Measurements from ENCODE around the gene PTCH1. TPM values are rescaled to one million over a fixed set of nuclear protein-coding genes. Genes with fewer than 3 reads are reported as not detected.

PTCH1 gene
- total RNA-seq, 4 donors from 2014 or later: 4.2 to 6.9 (median 5.2) TPM

- ATAC-seq: no peak
- no peaks in the 10 kb centered on the region for H3K27me3 ChIP-seq
- H3K4me3 ChIP-seq: no peak overlapping the region
- peaks cover 0 to 79% of the 10 kb centered on the region in 2 donors for H3K36me3 ChIP-seq
- H3K9me3 ChIP-seq: no peaks in the 10 kb centered on the region
- in situ Hi-C loops (cut with MboI; ENCODE audit: low sequenced_read_pairs in 4 of 4): no loop called here
- H3K27ac ChIP-seq: no peak overlapping the region
- intact Hi-C loops (cut with DNase I; ENCODE audit: low total_unique reads): no loop called here
- TF ChIP-seq CTCF (IDR thresholded peaks at IDR 0.05 in 4 of 5, conservative IDR thresholded peaks at IDR 0.05 in 1 of 5): no peak
- TF ChIP-seq POLR2A (IDR thresholded peaks at IDR 0.05): no peak
- no peak for DNase-seq
- no peaks in the 10 kb centered on the region for H3K4me1 ChIP-seq
These were observed 48.0 kb downstream of the PTCH1 start for GRCh38 chr9:95468791-95469190.

GRCh38 chr9:95465115-95465514 lies 51.7 kb downstream of the PTCH1 start:
- in situ Hi-C loops (cut with MboI; ENCODE audit: low sequenced_read_pairs in 4 of 4) (no loop called here), intact Hi-C loops (cut with DNase I; ENCODE audit: low total_unique reads) (no loop called here)
- Histone ChIP-seq H3K9me3 (no peaks in the 10 kb centered on the region), H3K36me3 (peaks cover 0 to 61% of the 10 kb centered on the region in 2 donors), H3K27me3 (no peaks in the 10 kb centered on the region), H3K27ac (no peak overlapping the region), H3K4me1 (peaks cover 0 to 8% of the 10 kb centered on the region in 2 donors), H3K4me3 (no peak overlapping the region)
- TF ChIP-seq CTCF (IDR thresholded peaks at IDR 0.05 in 4 of 5, conservative IDR thresholded peaks at IDR 0.05 in 1 of 5): no peak
- TF ChIP-seq POLR2A (IDR thresholded peaks at IDR 0.05): no peak
- ATAC-seq (no peak), DNase-seq (no peak)

GRCh38 chr9:95463148-95464060 lies 53.4 kb downstream of the PTCH1 start:
- intact Hi-C loops (cut with DNase I; ENCODE audit: low total_unique reads) (no loop called here), in situ Hi-C loops (cut with MboI; ENCODE audit: low sequenced_read_pairs in 4 of 4) (no loop called here)
- no peaks in the 10 kb centered on the region for H3K27me3 ChIP-seq
- H3K36me3 ChIP-seq: peaks cover 0 to 63% of the 10 kb centered on the region in 2 donors
- peak overlapping the region in 2 of 4 donors; percentile 8 to 20 for H3K4me3 ChIP-seq
- H3K4me1 ChIP-seq: peaks cover 0 to 8% of the 10 kb centered on the region in 2 donors
- peak overlapping the region in 2 of 4 donors; percentile 20 to 22 for H3K27ac ChIP-seq
- no peak for ATAC-seq
- DNase-seq: no peak
- no peaks in the 10 kb centered on the region for H3K9me3 ChIP-seq
- TF ChIP-seq POLR2A (IDR thresholded peaks at IDR 0.05) (no peak), CTCF (IDR thresholded peaks at IDR 0.05 in 4 of 5, conservative IDR thresholded peaks at IDR 0.05 in 1 of 5) (no peak)

- Histone ChIP-seq H3K9me3 (no peaks in the 10 kb centered on the region), H3K27me3 (no peaks in the 10 kb centered on the region), H3K27ac (peak overlapping the region; percentile 20 to 50 (median 28)), H3K4me1 (peaks cover 0 to 8% of the 10 kb centered on the region in 2 donors), H3K4me3 (peak overlapping the region in 3 of 4 donors; percentile 8 to 33 (median 20)), H3K36me3 (peaks cover 0 to 64% of the 10 kb centered on the region in 2 donors)
- ATAC-seq (peak; percentile 66 to 72), DNase-seq (peak; percentile 30 to 42)
- TF ChIP-seq CTCF (IDR thresholded peaks at IDR 0.05 in 4 of 5, conservative IDR thresholded peaks at IDR 0.05 in 1 of 5) (no peak), POLR2A (IDR thresholded peaks at IDR 0.05) (no peak)
- intact Hi-C loops (cut with DNase I; ENCODE audit: low total_unique reads) (no loop called here), in situ Hi-C loops (cut with MboI; ENCODE audit: low sequenced_read_pairs in 4 of 4) (no loop called here)
These were observed 54.3 kb downstream of the PTCH1 start for GRCh38 chr9:95462249-95463147.
